HG02759 (cell line): Measurements from ENCODE around the gene OR52H1.
"Not testable (repeated sequence)": the region's sequence is repeated elsewhere in the genome, so short reads cannot be mapped to it uniquely, and the experiment has no call there.

Source experiments
- ATAC-seq: cut with Tn5 transposase; IDR thresholded peaks from one replicate; pipeline ENCODE4 v1.9.1; 2021; ENCODE audit warnings: mild to moderate bottlenecking, moderate library complexity; ENCODE audit not compliant: unreplicated experiment

The OR52H1 gene

GRCh38 chr11:5548440-5548839 is at the start of gene OR52H1:
TSS of gene OR52H1 (minus strand) at chr11:5548540. CDS start at chr11:5545505, 3,035 bp downstream.
- no peak for ATAC-seq

DNA sequence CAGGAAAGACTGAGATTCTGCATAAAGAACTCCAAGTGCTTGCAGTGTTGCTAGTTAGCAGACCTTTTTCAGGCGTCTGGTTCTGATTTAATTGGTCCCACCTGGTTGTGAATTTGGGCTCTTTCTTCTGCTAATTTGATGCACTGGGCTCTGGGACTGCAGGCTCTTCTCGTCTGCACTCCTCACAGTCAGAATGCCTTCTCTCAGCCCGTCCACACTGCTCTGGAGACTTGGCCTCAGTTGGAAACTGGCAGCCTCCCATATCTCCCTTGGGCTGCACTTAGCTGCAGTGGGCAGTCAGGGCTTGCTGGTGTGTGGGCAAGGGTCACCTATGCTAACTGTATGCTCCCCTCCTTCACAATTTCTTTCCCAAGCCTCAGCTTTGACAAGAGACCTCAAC is 49.6 kb upstream of the OR52H1 start:
- ATAC-seq: no peak

GRCh38 chr11:5596607-5597201 is 48.4 kb upstream of the OR52H1 start, which contains the start of gene TRIM6:
TSS of gene TRIM6 (plus strand) at chr11:5596637. CDS start at chr11:5596898, 261 bp downstream.
- peak; percentile 41 for ATAC-seq

DNA sequence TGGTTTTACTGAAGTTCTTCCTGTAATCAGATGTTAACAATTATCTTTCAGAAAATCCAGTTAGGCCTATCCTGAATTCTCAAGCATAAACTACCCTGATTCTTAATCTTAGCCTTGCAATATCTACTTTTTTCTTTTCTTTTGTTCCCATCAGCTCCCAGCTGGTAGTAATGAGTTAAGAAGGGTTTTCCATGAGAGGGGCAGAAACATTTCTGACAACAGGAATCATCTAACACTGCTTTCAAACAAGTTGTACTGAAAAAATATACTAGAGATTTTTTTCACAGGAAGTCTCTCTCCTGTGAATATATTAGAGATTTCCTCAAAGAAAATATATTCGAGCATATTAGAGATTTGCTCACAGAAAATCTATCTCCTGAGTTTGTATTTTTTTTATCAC is 44.8 kb upstream of the OR52H1 start:
- no peak for ATAC-seq

DNA sequence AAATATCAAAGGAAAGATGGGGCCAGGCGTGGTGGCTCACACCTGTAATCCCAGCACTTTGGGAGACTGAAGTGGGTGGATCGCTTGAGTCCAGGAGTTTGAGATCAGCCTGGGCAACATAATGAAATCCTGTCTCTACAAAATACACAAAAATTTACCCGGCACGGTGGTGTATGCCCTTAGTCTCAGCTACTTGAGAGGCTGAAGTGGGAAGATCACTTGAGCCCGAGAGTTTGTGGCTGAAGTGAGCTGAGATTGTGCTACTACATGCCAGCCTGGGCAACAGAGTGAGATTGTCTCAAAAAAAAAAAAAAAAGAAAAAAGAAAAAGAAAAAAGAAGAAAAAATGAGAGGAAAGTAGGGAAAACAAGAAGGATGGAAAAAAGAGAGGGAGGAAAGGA is 44.3 kb upstream of the OR52H1 start:
- ATAC-seq: no peak

GRCh38 chr11:5591613-5592012 is 43.3 kb upstream of the OR52H1 start:
- ATAC-seq: no peak

- ATAC-seq: not testable (repeated sequence)
Measured at GRCh38 chr11:5589906-5590305, 41.6 kb upstream of the OR52H1 start.

- not testable (repeated sequence) for ATAC-seq
Measured at GRCh38 chr11:5584458-5584857, 36.1 kb upstream of the OR52H1 start.

GRCh38 chr11:5581014-5581413 is 32.7 kb upstream of the OR52H1 start:
- no peak for ATAC-seq

- no peak for ATAC-seq
Measured at GRCh38 chr11:5580577-5580976, 32.2 kb upstream of the OR52H1 start, which contains the start of gene OR52B6. TSS of gene OR52B6 (plus strand) at chr11:5580877. CDS start at chr11:5580877, 0 bp downstream.

GRCh38 chr11:5577101-5577500 is 28.8 kb upstream of the OR52H1 start:
- no peak for ATAC-seq

GRCh38 chr11:5575152-5575551 is 26.8 kb upstream of the OR52H1 start:
- ATAC-seq: no peak

DNA sequence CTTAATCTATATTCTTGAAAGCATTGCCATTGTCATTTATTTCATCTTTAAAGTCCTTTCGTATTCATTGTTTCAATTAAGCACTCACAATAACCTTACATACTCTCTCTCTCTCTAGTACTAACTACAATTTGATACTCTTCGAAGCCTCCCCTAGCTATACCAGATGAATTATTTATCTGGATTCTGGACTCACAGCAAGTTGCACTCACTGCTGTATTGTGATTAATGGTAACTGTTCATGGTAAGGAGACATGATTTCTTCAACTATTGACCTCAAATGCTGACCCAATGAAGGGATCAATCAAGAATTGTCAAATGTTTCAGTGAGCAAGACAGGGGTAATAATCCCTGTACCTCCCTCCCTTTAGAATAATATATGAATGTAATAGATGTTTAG is 26.3 kb upstream of the OR52H1 start:
- no peak for ATAC-seq

GRCh38 chr11:5564259-5565019 is 16.1 kb upstream of the OR52H1 start:
- ATAC-seq: no peak

DNA sequence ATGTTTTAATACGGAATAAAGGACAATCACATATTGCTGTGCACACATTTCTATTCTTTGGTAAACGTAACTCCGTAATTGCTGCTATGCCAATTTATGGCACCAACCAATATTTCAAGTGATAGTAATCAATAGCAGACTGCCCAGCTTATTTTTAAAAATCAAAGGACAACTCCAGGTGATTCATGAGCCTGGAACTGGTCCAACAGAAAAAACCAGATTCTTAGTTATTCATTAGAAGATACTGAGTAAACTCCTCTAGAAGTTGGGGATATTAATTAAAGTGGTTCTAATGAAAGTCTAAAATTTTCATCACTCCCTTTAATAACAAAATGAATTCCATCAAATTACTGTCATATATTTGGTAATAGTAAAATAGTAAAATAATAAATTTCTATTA is 9.4 kb upstream of the OR52H1 start:
- ATAC-seq: no peak

DNA sequence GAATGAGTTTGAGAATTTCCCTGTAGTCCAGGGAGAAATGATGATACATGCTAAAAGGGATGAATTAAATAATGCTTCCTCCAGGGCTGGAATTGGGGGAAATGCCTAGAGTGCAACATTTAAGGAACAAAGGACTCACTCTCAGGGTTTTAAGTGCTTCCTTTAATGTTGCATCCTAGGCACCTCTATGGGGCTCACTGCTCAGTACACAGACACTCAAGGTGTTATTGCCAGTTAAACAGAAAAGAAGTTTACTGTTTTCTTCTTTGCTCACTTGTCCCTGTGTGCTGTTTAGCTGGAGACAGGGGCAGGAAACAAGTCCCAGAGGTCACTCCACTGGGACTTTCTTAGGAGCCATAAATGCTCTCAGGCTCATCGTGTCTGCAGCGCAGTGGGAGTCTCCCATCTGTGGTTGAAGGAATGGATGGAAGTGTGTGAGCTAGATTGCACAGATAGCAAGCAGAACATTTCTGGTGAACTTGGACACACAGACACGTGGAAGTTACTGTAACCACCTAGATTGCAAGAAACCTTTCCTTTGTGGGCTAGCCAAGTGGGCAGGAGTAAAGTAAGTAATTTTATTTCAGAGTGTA is 8.4 kb upstream of the OR52H1 start:
- no peak for ATAC-seq

GRCh38 chr11:5553343-5553742 is 5.0 kb upstream of the OR52H1 start:
- no peak for ATAC-seq

GRCh38 chr11:5550440-5551095 is 2.2 kb upstream of the OR52H1 start:
- ATAC-seq: peak; percentile 65

DNA sequence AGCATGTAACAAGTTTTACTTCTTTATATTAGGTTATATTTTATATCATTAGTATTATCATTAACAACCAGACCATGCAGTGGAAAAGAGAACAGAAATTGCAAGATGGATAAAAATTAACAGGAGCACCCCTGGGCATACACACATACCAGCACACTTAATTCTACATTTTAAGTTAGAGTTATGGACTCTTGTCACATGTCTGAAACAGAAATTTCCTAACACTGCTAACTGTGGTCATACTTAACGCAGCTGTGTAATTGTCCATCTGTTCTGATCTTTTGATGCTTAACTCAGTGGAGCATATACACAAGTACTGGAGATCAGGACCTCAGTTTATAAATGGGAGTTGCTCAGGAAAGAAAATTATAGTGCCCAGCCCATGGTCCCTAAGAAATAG is 358 bp downstream of the OR52H1 start:
- peak; percentile 68 for ATAC-seq

GRCh38 chr11:5546457-5546856 is 1.9 kb downstream of the OR52H1 start:
- no peak for ATAC-seq

DNA sequence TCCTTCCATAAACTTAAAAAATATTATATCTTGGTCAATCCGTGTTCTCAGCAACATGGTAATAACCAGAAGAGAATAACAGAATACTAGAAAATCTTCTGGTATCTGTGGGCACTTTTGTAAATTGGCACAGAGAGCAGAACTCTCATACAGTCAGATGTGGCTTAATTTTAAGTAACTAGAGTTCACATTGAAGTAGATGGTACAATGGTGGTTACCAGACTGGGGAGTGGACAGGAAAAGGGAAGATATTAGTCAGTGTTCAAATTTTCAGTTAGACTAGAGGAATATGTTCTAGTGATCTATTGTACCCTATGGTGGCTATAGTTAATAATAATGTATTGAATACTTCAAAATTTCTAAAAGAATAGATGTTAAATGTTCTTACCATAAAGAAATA is 6.9 kb downstream of the OR52H1 start:
- peak; percentile 43 for ATAC-seq
